GM23338 (cell line): ENCODE data around the gene ENDOU.

ENCODE experiments used
- CTCF ChIP-seq, 2 experiments: fragments of 200-600 bp in 1 of 2; sonication (generic) in 1 of 2; conservative IDR thresholded peaks; 2 replicates each; pipeline versions ENCODE4 v1.5.1 to v1.6.1; 2016 to 2017; ENCODE audit warnings: antibody characterized with exemption in 2 of 2, low read depth in 2 of 2, mild to moderate bottlenecking in 2 of 2, moderate library complexity in 1 of 2
- EZH2 ChIP-seq: fragments of 200-600 bp; sonication (generic); IDR thresholded peaks from one replicate; pipeline ENCODE4 v1.8.0; 2017; ENCODE audit warnings: antibody characterized with exemption, mild to moderate bottlenecking, low read depth; ENCODE audit not compliant: unreplicated experiment
- EZH2phosphoT487 ChIP-seq: fragments of 200-600 bp; sonication (generic); IDR thresholded peaks from one replicate; pipeline ENCODE4 v1.8.1; 2018; ENCODE audit warnings: antibody characterized with exemption; ENCODE audit not compliant: unreplicated experiment
- NANOG ChIP-seq: IDR thresholded peaks from 2 replicates; pipeline ENCODE4 v1.6.1; 2016; ENCODE audit warnings: antibody characterized with exemption, borderline replicate concordance
- POLR2AphosphoS5 ChIP-seq: IDR thresholded peaks from 2 replicates; pipeline ENCODE4 v1.6.1; 2016; ENCODE audit warnings: antibody characterized with exemption, low read depth
- REST ChIP-seq: IDR thresholded peaks from one replicate; pipeline ENCODE4 v1.6.1; 2018; ENCODE audit warnings: antibody characterized with exemption; ENCODE audit not compliant: unreplicated experiment
- STAT1 ChIP-seq: IDR thresholded peaks from one replicate; pipeline ENCODE4 v1.6.1; 2016; ENCODE audit warnings: antibody characterized with exemption; ENCODE audit not compliant: unreplicated experiment

- TF ChIP-seq CTCF (conservative IDR thresholded peaks at IDR 0.05; ENCODE audit: low read depth in 2 of 2) (no peak), EZH2phosphoT487 (no peak), EZH2 (no peak), REST (no peak), POLR2AphosphoS5 (no peak), STAT1 (no peak), NANOG (no peak)
Measured at GRCh38 chr12:47698055-47698454, 27.2 kb downstream of the ENDOU start.
